Neural progenitor cell (in vitro differentiated cells): ENCODE results near the gene ITGA8. TPM values are rescaled to one million over a fixed set of nuclear protein-coding genes. Genes with fewer than 3 reads are reported as not detected.

ENCODE experiments used
- DNase-seq: peaks from one replicate; pipeline ENCODE4 v3.0.0-alpha.2; 2016; ENCODE audit warnings: low spot score
- H2AFZ ChIP-seq: fragments of 200-600 bp; sonication (generic); replicated peaks from 2 replicates; pipeline ENCODE4 v1.6.1; 2016; ENCODE audit warnings: antibody characterized with exemption
- H3F3A ChIP-seq: fragments of 200-600 bp; sonication (generic); 2 replicates; pipeline ENCODE4 v1.6.1; 2016; ENCODE audit warnings: antibody characterized with exemption, low read depth
- H3K27ac ChIP-seq: fragments of 200-600 bp; sonication (generic); 2 replicates; pipeline ENCODE4 v1.5.1; 2016; ENCODE audit warnings: mild to moderate bottlenecking
- H3K27me3 ChIP-seq: fragments of 200-600 bp; sonication (generic); 2 replicates; pipeline ENCODE4 v1.6.1; 2016; ENCODE audit warnings: mild to moderate bottlenecking, moderate library complexity
- H3K36me3 ChIP-seq: fragments of 200-600 bp; sonication (generic); 2 replicates; pipeline ENCODE4 v1.5.1; 2016
- H3K4me1 ChIP-seq: fragments of 200-600 bp; sonication (generic); 2 replicates; pipeline ENCODE4 v1.6.1; 2016; ENCODE audit warnings: mixed run types
- H3K4me2 ChIP-seq: fragments of 200-600 bp; sonication (generic); 2 replicates; pipeline ENCODE4 v1.6.1; 2016
- H3K4me3 ChIP-seq: fragments of 200-600 bp; sonication (generic); 2 replicates; pipeline ENCODE4 v1.5.1; 2016
- H3K79me2 ChIP-seq: fragments of 200-600 bp; sonication (generic); 2 replicates; pipeline ENCODE4 v1.6.1; 2016; ENCODE audit warnings: low read depth
- H3K9ac ChIP-seq: fragments of 200-600 bp; sonication (generic); 2 replicates; pipeline ENCODE4 v1.6.1; 2016
- H3K9me3 ChIP-seq: fragments of 200-600 bp; sonication (generic); 2 replicates; pipeline ENCODE4 v1.5.1; 2016; ENCODE audit warnings: low read depth
- H4K20me1 ChIP-seq: fragments of 200-600 bp; sonication (generic); 2 replicates; pipeline ENCODE4 v1.6.1; 2016; ENCODE audit warnings: low read depth
- H3K27ac Mint-ChIP-seq: 3 replicates; pipeline ENCODE4 v1.8.0; 2021; ENCODE audit warnings: mixed read lengths
- H3K27me3 Mint-ChIP-seq: 2 replicates; pipeline ENCODE4 v1.8.0; 2022; ENCODE audit warnings: low read depth, mild to moderate bottlenecking, inconsistent platforms, moderate library complexity, mixed read lengths; ENCODE audit not compliant: insufficient read depth
- H3K36me3 Mint-ChIP-seq: 3 replicates; pipeline ENCODE4 v1.8.0; 2021; ENCODE audit warnings: mixed read lengths
- H3K4me1 Mint-ChIP-seq: 3 replicates; pipeline ENCODE4 v1.8.0; 2021; ENCODE audit warnings: mixed read lengths
- H3K4me3 Mint-ChIP-seq: 3 replicates; pipeline ENCODE4 v1.8.0; 2021; ENCODE audit warnings: mild to moderate bottlenecking, moderate library complexity, mixed read lengths
- H3K9me3 Mint-ChIP-seq: 3 replicates; pipeline ENCODE4 v1.8.0; 2020; ENCODE audit warnings: mixed read lengths
- EZH2 ChIP-seq: fragments of 200-600 bp; sonication (generic); IDR thresholded peaks from 2 replicates; pipeline ENCODE4 v1.6.1; 2017; ENCODE audit warnings: antibody characterized with exemption, mild to moderate bottlenecking, moderate library complexity
- EZH2phosphoT487 ChIP-seq: fragments of 200-600 bp; sonication (generic); IDR thresholded peaks from 2 replicates; pipeline ENCODE4 v1.6.1; 2017; ENCODE audit warnings: antibody characterized with exemption
- total RNA-seq: library from RNA; depleted of rRNA; stranded (reverse); fragments of >200 nt; gene quantifications from 2 replicates; pipeline ENCODE4 v1.2.3, GENCODE V29; 2015; ENCODE audit warnings: low replicate concordance
- TF ChIP-seq, protein P1 (sequence below): fragments of 200-600 bp; sonication (generic); IDR thresholded peaks from 2 replicates; pipeline ENCODE4 v1.5.1; 2017; ENCODE audit warnings: antibody characterized with exemption, mild to moderate bottlenecking

Gene ITGA8
- total RNA-seq, 1 donor from 2014 or later = 0.15 TPM

DNA sequence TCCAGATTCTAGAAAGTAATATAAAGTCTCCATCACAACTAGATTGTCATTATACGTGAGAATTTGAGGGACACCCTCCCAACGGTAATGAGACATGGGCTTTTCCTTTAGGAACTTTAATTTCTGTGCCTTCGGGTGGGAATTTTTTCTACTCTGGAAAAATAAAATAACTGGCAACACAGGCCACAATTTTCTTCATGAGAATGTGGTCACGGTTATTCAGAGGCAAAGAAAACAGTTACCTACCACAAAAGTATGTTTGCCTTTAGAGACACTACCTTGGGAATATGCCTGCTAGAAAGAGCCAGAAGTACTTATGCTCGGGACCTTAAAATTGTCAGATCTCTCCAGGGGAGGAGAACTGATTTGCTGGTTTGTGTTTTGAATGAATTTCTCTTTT is 99.4 kb downstream of the ITGA8 start:
- Histone ChIP-seq H3K4me2 (no peak overlapping the region), H3K4me1 (no peaks in the 10 kb centered on the region), H2AFZ (no peak overlapping the region), H3K79me2 (no peaks in the 10 kb centered on the region), H3F3A (no peaks in the 10 kb centered on the region), H3K27me3 (no peaks in the 10 kb centered on the region), H3K9ac (no peak overlapping the region), H4K20me1 (no peaks in the 10 kb centered on the region), H3K27ac (no peak overlapping the region), H3K4me3 (no peak overlapping the region), H3K9me3 (no peaks in the 10 kb centered on the region), H3K36me3 (no peaks in the 10 kb centered on the region)
- H3K27me3 Mint-ChIP-seq = no peaks in the 10 kb centered on the region
- no peaks in the 10 kb centered on the region for H3K9me3 Mint-ChIP-seq
- DNase-seq = no peak
- TF ChIP-seq EZH2phosphoT487 = no peak
- no peak for TF ChIP-seq EZH2
- TF ChIP-seq, protein P1, sequence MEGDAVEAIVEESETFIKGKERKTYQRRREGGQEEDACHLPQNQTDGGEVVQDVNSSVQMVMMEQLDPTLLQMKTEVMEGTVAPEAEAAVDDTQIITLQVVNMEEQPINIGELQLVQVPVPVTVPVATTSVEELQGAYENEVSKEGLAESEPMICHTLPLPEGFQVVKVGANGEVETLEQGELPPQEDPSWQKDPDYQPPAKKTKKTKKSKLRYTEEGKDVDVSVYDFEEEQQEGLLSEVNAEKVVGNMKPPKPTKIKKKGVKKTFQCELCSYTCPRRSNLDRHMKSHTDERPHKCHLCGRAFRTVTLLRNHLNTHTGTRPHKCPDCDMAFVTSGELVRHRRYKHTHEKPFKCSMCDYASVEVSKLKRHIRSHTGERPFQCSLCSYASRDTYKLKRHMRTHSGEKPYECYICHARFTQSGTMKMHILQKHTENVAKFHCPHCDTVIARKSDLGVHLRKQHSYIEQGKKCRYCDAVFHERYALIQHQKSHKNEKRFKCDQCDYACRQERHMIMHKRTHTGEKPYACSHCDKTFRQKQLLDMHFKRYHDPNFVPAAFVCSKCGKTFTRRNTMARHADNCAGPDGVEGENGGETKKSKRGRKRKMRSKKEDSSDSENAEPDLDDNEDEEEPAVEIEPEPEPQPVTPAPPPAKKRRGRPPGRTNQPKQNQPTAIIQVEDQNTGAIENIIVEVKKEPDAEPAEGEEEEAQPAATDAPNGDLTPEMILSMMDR = no peak
- H3K4me3 Mint-ChIP-seq = no peak overlapping the region
- no peaks in the 10 kb centered on the region for H3K36me3 Mint-ChIP-seq
- H3K27ac Mint-ChIP-seq = no peak overlapping the region
- no peaks in the 10 kb centered on the region for H3K4me1 Mint-ChIP-seq

DNA sequence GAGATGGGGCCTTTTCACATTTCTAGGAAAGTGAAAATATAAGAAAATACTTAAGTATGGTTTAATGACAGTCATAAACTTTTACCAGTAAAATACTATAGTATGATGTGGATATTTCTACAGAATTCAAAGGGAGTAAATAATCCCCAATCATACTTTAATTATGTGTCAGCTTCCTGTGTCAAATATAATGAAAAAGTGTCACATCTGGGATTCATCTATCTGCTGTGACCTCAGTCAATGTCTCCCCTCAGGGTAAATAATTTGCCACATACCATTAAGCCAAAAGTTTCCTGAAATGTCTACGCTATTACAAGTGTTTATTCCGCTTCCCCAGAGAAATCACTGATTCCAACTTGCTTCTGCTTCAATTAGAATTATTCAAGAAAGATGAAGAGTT is 110.5 kb downstream of the ITGA8 start:
- TF ChIP-seq, protein P1 = no peak
- no peaks in the 10 kb centered on the region for H3F3A ChIP-seq
- H3K9me3 Mint-ChIP-seq = no peaks in the 10 kb centered on the region
- peaks cover 17% of the 10 kb centered on the region for H3K27me3 ChIP-seq
- no peak overlapping the region for H3K4me2 ChIP-seq
- no peaks in the 10 kb centered on the region for H3K9me3 ChIP-seq
- H3K4me3 ChIP-seq = no peak overlapping the region
- no peaks in the 10 kb centered on the region for H3K79me2 ChIP-seq
- no peak overlapping the region for H3K4me3 Mint-ChIP-seq
- DNase-seq = no peak
- H3K4me1 ChIP-seq = no peaks in the 10 kb centered on the region
- no peaks in the 10 kb centered on the region for H3K27me3 Mint-ChIP-seq
- no peak overlapping the region for H3K27ac Mint-ChIP-seq
- H2AFZ ChIP-seq = no peak overlapping the region
- no peak overlapping the region for H3K27ac ChIP-seq
- no peak overlapping the region for H3K9ac ChIP-seq
- H3K4me1 Mint-ChIP-seq = no peaks in the 10 kb centered on the region
- no peaks in the 10 kb centered on the region for H4K20me1 ChIP-seq
- no peaks in the 10 kb centered on the region for H3K36me3 ChIP-seq
- H3K36me3 Mint-ChIP-seq = no peaks in the 10 kb centered on the region

DNA sequence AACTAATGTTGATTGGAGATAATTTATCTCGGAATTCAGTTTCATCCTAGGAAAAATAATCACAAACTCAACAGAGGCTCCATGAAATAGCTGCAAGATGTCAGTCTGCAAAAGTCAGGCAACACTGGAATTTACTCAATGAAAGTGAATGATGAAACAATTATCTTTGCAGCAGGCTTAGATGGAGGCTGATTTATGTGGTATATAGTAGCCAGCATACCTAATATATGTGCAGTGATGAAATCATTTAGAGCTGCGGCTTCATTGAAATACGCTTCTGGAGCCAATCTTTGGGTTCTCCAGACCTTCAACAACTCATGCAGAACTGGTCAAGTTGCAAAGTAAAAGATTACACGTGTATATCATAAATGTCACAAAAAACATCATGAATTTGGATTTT is 113.3 kb downstream of the ITGA8 start:
- Histone ChIP-seq H3K79me2 (no peaks in the 10 kb centered on the region), H3K9me3 (no peaks in the 10 kb centered on the region), H3K27ac (no peak overlapping the region), H2AFZ (no peak overlapping the region), H3K4me1 (no peaks in the 10 kb centered on the region), H3K36me3 (no peaks in the 10 kb centered on the region), H3K9ac (no peak overlapping the region), H3K4me2 (no peak overlapping the region), H4K20me1 (no peaks in the 10 kb centered on the region), H3F3A (no peaks in the 10 kb centered on the region), H3K27me3 (peaks cover 30% of the 10 kb centered on the region), H3K4me3 (no peak overlapping the region)
- Mint-ChIP-seq H3K9me3 (no peaks in the 10 kb centered on the region), H3K27ac (no peak overlapping the region), H3K27me3 (no peaks in the 10 kb centered on the region), H3K4me3 (no peak overlapping the region), H3K4me1 (no peaks in the 10 kb centered on the region), H3K36me3 (no peaks in the 10 kb centered on the region)
- TF ChIP-seq, protein P1 = no peak
- TF ChIP-seq EZH2phosphoT487 (no peak), EZH2 (no peak)
- DNase-seq = no peak
